ENCODE data around the gene TUSC2.

DNA sequence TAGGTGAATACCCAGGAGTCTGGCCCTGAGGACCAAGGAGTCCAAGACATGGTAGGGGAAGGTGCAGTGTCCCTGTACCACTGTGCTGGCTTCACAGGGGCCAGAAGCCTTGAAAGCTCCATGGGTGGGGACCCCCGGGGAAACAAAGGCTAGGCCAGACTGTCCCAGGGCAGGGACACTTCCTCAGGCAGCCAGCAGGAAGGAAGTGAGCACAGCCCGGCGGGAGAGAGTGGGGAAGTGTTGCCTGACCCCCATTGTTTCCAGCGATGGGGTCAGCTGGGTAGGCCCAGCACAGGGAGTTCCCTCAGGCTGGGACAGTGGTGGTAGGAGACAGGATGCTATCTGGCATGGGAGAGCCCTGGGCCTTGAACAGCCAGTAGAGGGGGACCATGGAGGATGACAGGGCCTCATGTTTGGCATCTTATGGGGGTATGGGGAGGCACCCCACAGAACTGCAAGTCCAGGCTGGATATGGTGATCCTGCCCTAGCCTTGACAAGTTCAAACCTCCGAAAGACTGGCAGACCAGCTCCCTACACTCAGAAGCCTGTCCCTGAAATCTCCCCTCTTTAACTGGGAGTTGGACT lies 4.3 kb downstream of the TUSC2 start:
- no peak for TF ChIP-seq FOS (IDR thresholded peaks at IDR 0.05; ENCODE audit: extremely low read depth, insufficient read length)
- TF ChIP-seq, protein P1, sequence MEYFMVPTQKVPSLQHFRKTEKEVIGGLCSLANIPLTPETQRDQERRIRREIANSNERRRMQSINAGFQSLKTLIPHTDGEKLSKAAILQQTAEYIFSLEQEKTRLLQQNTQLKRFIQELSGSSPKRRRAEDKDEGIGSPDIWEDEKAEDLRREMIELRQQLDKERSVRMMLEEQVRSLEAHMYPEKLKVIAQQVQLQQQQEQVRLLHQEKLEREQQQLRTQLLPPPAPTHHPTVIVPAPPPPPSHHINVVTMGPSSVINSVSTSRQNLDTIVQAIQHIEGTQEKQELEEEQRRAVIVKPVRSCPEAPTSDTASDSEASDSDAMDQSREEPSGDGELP (CRISPR knock-in tag; IDR thresholded peaks at IDR 0.05; ENCODE audit: borderline replicate concordance) = no peak
- TF ChIP-seq TAF15 (IDR thresholded peaks at IDR 0.05; ENCODE audit: low read depth, low read length) = no peak
- no peak for TF ChIP-seq REST (IDR thresholded peaks at IDR 0.05; ENCODE audit: borderline replicate concordance)
- no peak for TF ChIP-seq REST (CRISPR knock-in tag; IDR thresholded peaks at IDR 0.05; ENCODE audit: low read depth)
- no peak for TF ChIP-seq HMG20A (CRISPR knock-in tag; conservative IDR thresholded peaks at IDR 0.05)
- TF ChIP-seq, protein P2, sequence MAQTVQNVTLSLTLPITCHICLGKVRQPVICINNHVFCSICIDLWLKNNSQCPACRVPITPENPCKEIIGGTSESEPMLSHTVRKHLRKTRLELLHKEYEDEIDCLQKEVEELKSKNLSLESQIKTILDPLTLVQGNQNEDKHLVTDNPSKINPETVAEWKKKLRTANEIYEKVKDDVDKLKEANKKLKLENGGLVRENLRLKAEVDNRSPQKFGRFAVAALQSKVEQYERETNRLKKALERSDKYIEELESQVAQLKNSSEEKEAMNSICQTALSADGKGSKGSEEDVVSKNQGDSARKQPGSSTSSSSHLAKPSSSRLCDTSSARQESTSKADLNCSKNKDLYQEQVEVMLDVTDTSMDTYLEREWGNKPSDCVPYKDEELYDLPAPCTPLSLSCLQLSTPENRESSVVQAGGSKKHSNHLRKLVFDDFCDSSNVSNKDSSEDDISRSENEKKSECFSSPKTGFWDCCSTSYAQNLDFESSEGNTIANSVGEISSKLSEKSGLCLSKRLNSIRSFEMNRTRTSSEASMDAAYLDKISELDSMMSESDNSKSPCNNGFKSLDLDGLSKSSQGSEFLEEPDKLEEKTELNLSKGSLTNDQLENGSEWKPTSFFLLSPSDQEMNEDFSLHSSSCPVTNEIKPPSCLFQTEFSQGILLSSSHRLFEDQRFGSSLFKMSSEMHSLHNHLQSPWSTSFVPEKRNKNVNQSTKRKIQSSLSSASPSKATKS (CRISPR knock-in tag; IDR thresholded peaks at IDR 0.05) = no peak
- TF ChIP-seq GATAD2B (IDR thresholded peaks at IDR 0.05; ENCODE audit: borderline replicate concordance) = no peak
